ENCODE measurements around the gene SLC12A2. TPM values are rescaled to one million over a fixed set of nuclear protein-coding genes. Genes with fewer than 3 reads are reported as not detected.

The SLC12A2 gene
- total and polyA plus RNA-seq, 7 donors, result 2.8 to 55.9 (median 49.6) TPM

DNA sequence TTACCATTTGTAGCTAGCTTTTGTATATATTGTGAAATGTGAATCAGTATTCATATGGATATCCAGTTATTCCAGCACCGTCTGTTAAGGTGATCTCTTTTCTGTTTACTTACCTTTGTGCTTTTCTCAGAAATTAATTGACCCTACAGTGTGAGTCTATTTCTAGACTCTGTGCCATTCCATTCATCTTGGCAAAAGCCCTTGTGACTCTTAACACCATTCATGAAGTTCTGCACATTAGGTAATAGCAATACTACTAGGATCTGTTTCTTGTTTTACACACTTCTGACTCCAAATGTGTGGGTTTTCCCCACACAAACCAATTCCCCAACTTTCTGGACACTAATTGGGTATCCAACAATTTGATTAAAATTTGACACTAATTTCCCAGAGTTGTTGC is 40.4 kb downstream of the SLC12A2 start:
- no peak overlapping the region for H3K4me3 ChIP-seq
- 78 to 97% methylated on average over 1 of the region's 1 CpG for WGBS, 2 donors
- H3K36me3 ChIP-seq, result peaks cover 0 to 6% (median 0%) of the 10 kb centered on the region in 4 donors
- TF ChIP-seq CTCF (IDR thresholded peaks at IDR 0.05) (no peak), EP300 (IDR thresholded peaks at IDR 0.05) (no peak), POLR2AphosphoS5 (IDR thresholded peaks at IDR 0.05) (no peak), POLR2A (IDR thresholded peaks at IDR 0.05) (no peak)
- intact Hi-C loops (cut with DNase I), result no loop called here
- no peaks in the 10 kb centered on the region for H3K9me3 ChIP-seq
- no peaks in the 10 kb centered on the region for H3K4me1 ChIP-seq
- no peak for DNase-seq
- H3K27ac ChIP-seq, result no peak overlapping the region
- no peaks in the 10 kb centered on the region for H3K27me3 ChIP-seq

DNA sequence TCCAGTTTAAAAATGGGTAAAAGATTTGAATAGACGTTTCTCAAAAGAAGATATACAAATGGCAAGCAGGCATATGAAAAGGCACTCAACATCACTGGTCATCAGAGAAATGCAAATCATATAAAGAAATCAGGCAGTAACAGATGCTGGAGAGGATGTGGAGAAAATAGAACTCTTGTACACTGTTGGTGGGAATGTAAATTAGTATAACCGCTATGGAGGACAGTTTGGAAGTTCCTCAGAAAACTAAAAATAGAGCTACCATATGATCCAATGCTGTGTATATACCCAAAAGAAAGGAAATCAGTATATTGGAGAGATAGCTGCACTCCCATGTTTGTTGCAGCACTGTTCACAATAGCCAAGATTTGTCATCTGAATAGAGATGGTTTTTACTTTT is 42.7 kb downstream of the SLC12A2 start:
- TF ChIP-seq POLR2AphosphoS5 (IDR thresholded peaks at IDR 0.05) (no peak), EP300 (IDR thresholded peaks at IDR 0.05) (no peak), CTCF (IDR thresholded peaks at IDR 0.05) (no peak), POLR2A (IDR thresholded peaks at IDR 0.05) (no peak)
- intact Hi-C loops (cut with DNase I), result no loop called here
- Histone ChIP-seq H3K27me3 (no peaks in the 10 kb centered on the region), H3K36me3 (peaks cover 0 to 7% (median 0%) of the 10 kb centered on the region in 4 donors), H3K4me1 (no peaks in the 10 kb centered on the region), H3K9me3 (no peaks in the 10 kb centered on the region), H3K4me3 (no peak overlapping the region), H3K27ac (no peak overlapping the region)
- WGBS, 2 donors, result 72 to 79% methylated on average over 2 of the region's 2 CpGs
- DNase-seq, result no peak

DNA sequence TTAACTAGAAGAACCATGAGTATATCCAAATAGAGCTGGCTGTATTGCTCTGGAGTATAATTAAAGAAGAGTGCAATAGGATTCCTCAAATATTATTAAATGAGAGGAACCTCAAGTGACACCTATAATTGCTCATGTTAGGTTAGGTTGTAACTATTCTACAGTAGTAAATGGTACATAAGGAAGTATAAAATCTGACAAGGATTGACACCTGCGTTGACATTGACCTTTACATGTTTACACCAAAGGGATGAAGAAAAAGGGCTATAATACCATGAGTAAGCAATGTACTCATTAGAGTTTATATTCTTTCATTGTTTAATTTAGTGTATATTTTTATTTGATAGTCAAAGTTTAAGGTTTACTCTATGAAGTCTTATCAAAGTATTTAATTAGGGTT is 48.9 kb downstream of the SLC12A2 start:
- WGBS, 2 donors, result 21 to 76% methylated on average over 1 of the region's 1 CpG
- Histone ChIP-seq H3K4me1 (no peaks in the 10 kb centered on the region), H3K36me3 (peaks cover 0 to 58% (median 3%) of the 10 kb centered on the region in 4 donors), H3K4me3 (no peak overlapping the region), H3K27ac (no peak overlapping the region), H3K9me3 (no peaks in the 10 kb centered on the region), H3K27me3 (no peaks in the 10 kb centered on the region)
- TF ChIP-seq CTCF (IDR thresholded peaks at IDR 0.05), result no peak
- no peak for TF ChIP-seq POLR2AphosphoS5 (IDR thresholded peaks at IDR 0.05)
- no peak for TF ChIP-seq POLR2A (IDR thresholded peaks at IDR 0.05)
- TF ChIP-seq EP300 (IDR thresholded peaks at IDR 0.05), result no peak
- no peak for DNase-seq
- intact Hi-C loops (cut with DNase I), result no loop called here

GRCh38 chr5:128135286-128135685 is 51.7 kb downstream of the SLC12A2 start:
- H3K9me3 ChIP-seq, result no peaks in the 10 kb centered on the region
- no peak for TF ChIP-seq POLR2AphosphoS5 (IDR thresholded peaks at IDR 0.05)
- no peak for TF ChIP-seq CTCF (IDR thresholded peaks at IDR 0.05)
- no peak for TF ChIP-seq EP300 (IDR thresholded peaks at IDR 0.05)
- TF ChIP-seq POLR2A (IDR thresholded peaks at IDR 0.05), result no peak
- H3K27me3 ChIP-seq, result no peaks in the 10 kb centered on the region
- intact Hi-C loops (cut with DNase I), result no loop called here
- no peak for DNase-seq
- H3K4me1 ChIP-seq, result no peaks in the 10 kb centered on the region
- H3K36me3 ChIP-seq, result peaks cover 0 to 85% (median 3%) of the 10 kb centered on the region in 4 donors
- no peak overlapping the region for H3K27ac ChIP-seq
- no peak overlapping the region for H3K4me3 ChIP-seq

DNA sequence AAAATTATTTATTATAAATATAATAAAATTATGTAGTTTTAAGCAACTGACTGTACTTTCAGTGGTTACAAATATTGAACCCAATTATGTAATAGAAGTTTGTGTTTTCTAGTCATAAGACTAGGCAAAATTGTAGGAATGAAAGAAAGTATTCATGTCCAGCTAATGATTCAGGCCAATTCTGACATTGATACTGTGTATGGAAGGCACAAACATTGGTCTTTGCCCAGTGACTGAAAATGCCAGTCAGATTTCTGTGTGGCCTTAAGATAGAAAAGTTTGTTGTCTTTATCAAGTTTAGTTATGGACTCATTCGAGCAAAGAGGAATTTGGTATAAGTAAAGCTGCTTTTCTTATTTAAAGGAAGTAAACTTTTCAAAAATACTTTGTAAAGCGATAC is 60.3 kb downstream of the SLC12A2 start:
- H3K4me1 ChIP-seq, result no peaks in the 10 kb centered on the region
- TF ChIP-seq POLR2AphosphoS5 (IDR thresholded peaks at IDR 0.05) (no peak), CTCF (IDR thresholded peaks at IDR 0.05) (no peak), EP300 (IDR thresholded peaks at IDR 0.05) (no peak), POLR2A (IDR thresholded peaks at IDR 0.05) (no peak)
- intact Hi-C loops (cut with DNase I), result no loop called here
- H3K9me3 ChIP-seq, result no peaks in the 10 kb centered on the region
- no peaks in the 10 kb centered on the region for H3K27me3 ChIP-seq
- H3K4me3 ChIP-seq, result no peak overlapping the region
- no peak overlapping the region for H3K27ac ChIP-seq
- 81 to 90% methylated on average over 2 of the region's 2 CpGs for WGBS, 2 donors
- peaks cover 0 to 39% (median 4%) of the 10 kb centered on the region in 4 donors for H3K36me3 ChIP-seq
- DNase-seq, result no peak
